GM23248 (cell line): ENCODE data around the gene MESD. TPM values are rescaled to one million over a fixed set of nuclear protein-coding genes. Genes with fewer than 3 reads are reported as not detected.

ENCODE experiments used
- DNase-seq: peaks from one replicate; pipeline ENCODE4 v3.0.0-alpha.2; 2015
- H2AFZ ChIP-seq: fragments of 200-600 bp; sonication (generic); 2 replicates; pipeline ENCODE4 v1.6.1; 2016; ENCODE audit warnings: antibody characterized with exemption
- H3F3A ChIP-seq: fragments of 200-600 bp; sonication (generic); 2 replicates; pipeline ENCODE4 v1.6.1; 2016; ENCODE audit warnings: mild to moderate bottlenecking, antibody characterized with exemption, mixed run types; ENCODE audit not compliant: insufficient read depth
- H3K27ac ChIP-seq: fragments of 200-600 bp; sonication (generic); 2 replicates; pipeline ENCODE4 v1.5.1; 2016; ENCODE audit warnings: mild to moderate bottlenecking
- H3K27me3 ChIP-seq: fragments of 200-600 bp; sonication (generic); replicated peaks from 2 replicates; pipeline ENCODE4 v1.6.1; 2016; ENCODE audit warnings: mild to moderate bottlenecking; ENCODE audit not compliant: insufficient read depth
- H3K36me3 ChIP-seq: fragments of 200-600 bp; sonication (generic); 2 replicates; pipeline ENCODE4 v1.6.1; 2016; ENCODE audit warnings: low read depth, mild to moderate bottlenecking
- H3K4me1 ChIP-seq: fragments of 200-600 bp; sonication (generic); 2 replicates; pipeline ENCODE4 v1.6.1; 2016; ENCODE audit warnings: mild to moderate bottlenecking; ENCODE audit not compliant: insufficient read depth
- H3K4me2 ChIP-seq: fragments of 200-600 bp; sonication (generic); one replicate; pipeline ENCODE4 v1.6.1; 2016; ENCODE audit warnings: mild to moderate bottlenecking; ENCODE audit not compliant: unreplicated experiment
- H3K4me3 ChIP-seq: fragments of 200-600 bp; sonication (generic); 2 replicates; pipeline ENCODE4 v1.5.1; 2016; ENCODE audit warnings: mild to moderate bottlenecking
- H3K79me2 ChIP-seq: fragments of 200-600 bp; sonication (generic); 2 replicates; pipeline ENCODE4 v1.6.1; 2016; ENCODE audit warnings: mild to moderate bottlenecking; ENCODE audit not compliant: insufficient read depth
- H3K9ac ChIP-seq: fragments of 200-600 bp; sonication (generic); 2 replicates; pipeline ENCODE4 v1.6.1; 2016; ENCODE audit warnings: mild to moderate bottlenecking
- H3K9me2 ChIP-seq: fragments of 200-600 bp; sonication (generic); 2 replicates; pipeline ENCODE4 v1.6.1; 2016; ENCODE audit warnings: mixed run types, mild to moderate bottlenecking, moderate library complexity; ENCODE audit not compliant: insufficient read depth
- H3K9me3 ChIP-seq: fragments of 200-600 bp; sonication (generic); one replicate; pipeline ENCODE4 v1.6.1; 2017; ENCODE audit warnings: low read depth
- H4K20me1 ChIP-seq: fragments of 200-600 bp; sonication (generic); 2 replicates; pipeline ENCODE4 v1.6.0; 2016; ENCODE audit not compliant: insufficient read depth
- EZH2 ChIP-seq: fragments of 200-600 bp; sonication (generic); IDR thresholded peaks from 2 replicates; pipeline ENCODE4 v1.6.1; 2018; ENCODE audit warnings: antibody characterized with exemption, mild to moderate bottlenecking; ENCODE audit not compliant: insufficient read depth, poor library complexity, severe bottlenecking
- EZH2phosphoT487 ChIP-seq: fragments of 200-600 bp; sonication (generic); IDR thresholded peaks from 2 replicates; pipeline ENCODE4 v1.6.1; 2018; ENCODE audit warnings: antibody characterized with exemption, moderate library complexity, mild to moderate bottlenecking, low read depth; ENCODE audit not compliant: insufficient read depth
- WGBS, 2 experiments: methylation state at CpG; one replicate each; pipeline ENCODE4 v1.1.6; 2015 to 2017; ENCODE audit warnings: low lambda C conversion rate in 2 of 2, low coverage in 1 of 2; ENCODE audit errors: missing lambda C conversion rate in 2 of 2; 5-methylcytosine and 5-hydroxymethylcytosine counted together
- in situ Hi-C: fragments of 300-500 bp; cut with MboI; formaldehyde crosslinking; loops from 2 replicates; pipeline ENCODE4 v1.15.0; 2020
- polyA plus RNA-seq: library from polyadenylated mRNA; unstranded; fragments of >200 nt; fragmentation: Nextera tagmentation; extraction: Ambion mirVana; gene quantifications from 2 replicates; pipeline ENCODE4 v1.2.1, GENCODE V29; 2016
- total RNA-seq: library from RNA; depleted of rRNA; stranded (reverse); fragments of >200 nt; shearing (Covaris generic); gene quantifications from 2 replicates; pipeline ENCODE4 v1.2.3, GENCODE V29; 2014

The MESD gene
- total and polyA plus RNA-seq, 2 experiments from 2014 or later, result 23.0 to 35.5 TPM

DNA sequence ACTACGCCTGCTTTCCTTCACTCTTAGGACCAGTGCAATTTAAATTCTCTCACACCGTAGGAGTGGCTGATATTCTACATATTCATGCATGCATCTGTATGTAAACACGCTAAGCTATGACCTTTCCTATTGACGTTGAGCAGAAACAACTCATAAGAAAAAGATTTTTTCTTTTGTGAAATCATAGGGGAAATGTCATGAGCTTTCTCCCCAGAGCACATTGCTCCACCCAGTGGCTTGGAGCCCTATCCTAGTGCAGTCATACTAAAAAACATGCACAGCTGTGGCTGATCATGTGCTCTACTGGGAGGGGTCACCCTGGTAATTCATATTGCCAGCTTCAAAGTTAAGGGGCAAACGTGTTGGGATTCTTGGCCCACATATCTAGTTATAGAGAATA, 1.8 kb upstream of the MESD start:
- DNase-seq, result peak; percentile 92
- no peaks in the 10 kb centered on the region for H4K20me1 ChIP-seq
- H3K79me2 ChIP-seq, result peaks cover 31% of the 10 kb centered on the region
- peak overlapping the region; percentile 73; the same call in 1 of the 2 replicates for H3K4me3 ChIP-seq
- no peak for TF ChIP-seq EZH2phosphoT487
- TF ChIP-seq EZH2, result no peak
- H3K27me3 ChIP-seq, result no peaks in the 10 kb centered on the region
- no peaks in the 10 kb centered on the region for H3K36me3 ChIP-seq
- H3K27ac ChIP-seq, result peak overlapping the region; percentile 97
- no peaks in the 10 kb centered on the region for H3K9me2 ChIP-seq
- H2AFZ ChIP-seq, result peak overlapping the region; percentile 87
- peak overlapping the region; percentile 97 for H3K4me2 ChIP-seq
- no peaks in the 10 kb centered on the region for H3K9me3 ChIP-seq
- in situ Hi-C loops, result no loop called here
- H3F3A ChIP-seq, result peaks cover 28% of the 10 kb centered on the region
- WGBS, 2 experiments, result 16 to 18% methylated on average over 5 of the region's 5 CpGs
- peaks cover 38% of the 10 kb centered on the region for H3K4me1 ChIP-seq
- H3K9ac ChIP-seq, result peak overlapping the region; percentile 90

DNA sequence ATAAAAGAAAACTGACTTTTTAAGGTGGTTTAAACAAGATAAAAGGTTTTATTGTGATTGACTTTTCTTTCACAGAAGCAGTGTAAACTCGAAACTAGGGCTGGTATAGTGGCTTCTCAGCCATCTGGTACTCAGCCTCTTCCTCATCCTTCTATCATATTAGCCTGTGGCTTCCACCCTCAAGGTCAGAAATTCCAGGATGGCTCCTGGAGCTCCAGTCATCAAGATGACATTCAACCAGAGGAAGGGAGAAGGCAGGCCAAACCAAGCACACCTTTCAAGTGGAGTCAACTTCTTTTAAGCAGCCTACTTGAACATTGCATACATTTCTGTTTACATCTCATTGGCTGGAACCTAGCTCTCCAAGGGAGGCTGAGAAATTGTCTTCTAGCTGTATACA, 1.3 kb upstream of the MESD start:
- in situ Hi-C loops, result no loop called here

DNA sequence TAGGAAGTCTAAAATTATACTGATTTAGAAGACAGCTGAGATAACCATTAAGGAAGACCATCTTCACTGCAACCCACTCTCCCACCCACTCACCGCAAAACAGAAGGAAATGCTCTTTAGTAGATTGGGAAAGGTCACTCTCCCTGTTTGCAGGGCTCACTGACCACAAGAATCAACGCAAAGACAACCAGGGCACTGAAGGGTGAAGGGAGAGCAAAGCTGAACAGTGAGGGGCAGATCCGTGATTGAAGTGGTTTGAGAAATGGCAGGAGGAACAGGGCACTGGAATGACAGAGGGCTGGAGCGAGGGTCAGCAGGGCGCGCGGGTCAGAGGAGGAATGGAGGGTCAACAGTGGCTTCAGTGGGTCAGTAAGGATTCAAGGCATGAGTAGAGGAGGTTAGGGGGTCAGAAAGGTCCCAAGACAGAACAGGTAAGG, 520 bp downstream of the MESD start:
- no peak for DNase-seq
- 3 to 6% methylated on average over 7 of the region's 7 CpGs for WGBS, 2 experiments
- H3K9me2 ChIP-seq, result no peaks in the 10 kb centered on the region
- H3K36me3 ChIP-seq, result no peaks in the 10 kb centered on the region
- no peak for TF ChIP-seq EZH2phosphoT487
- no peaks in the 10 kb centered on the region for H3K27me3 ChIP-seq
- peaks cover 28% of the 10 kb centered on the region for H3F3A ChIP-seq
- H2AFZ ChIP-seq, result peak overlapping the region; percentile 88
- peaks cover 54% of the 10 kb centered on the region for H3K79me2 ChIP-seq
- H3K9me3 ChIP-seq, result no peaks in the 10 kb centered on the region
- peak overlapping the region; percentile 46 for H3K27ac ChIP-seq
- no peaks in the 10 kb centered on the region for H4K20me1 ChIP-seq
- in situ Hi-C loops, result no loop called here
- peaks cover 38% of the 10 kb centered on the region for H3K4me1 ChIP-seq
- H3K4me3 ChIP-seq, result peak overlapping the region; percentile 92
- peak overlapping the region; percentile 88 for H3K9ac ChIP-seq
- peak overlapping the region; percentile 100 for H3K4me2 ChIP-seq

More for the DNA sequence above, 1.3 kb upstream of the MESD start:
- Histone ChIP-seq H3F3A (peaks cover 28% of the 10 kb centered on the region), H3K4me1 (peaks cover 38% of the 10 kb centered on the region), H3K9ac (peak overlapping the region; percentile 90), H3K27ac (peak overlapping the region; percentile 97), H3K36me3 (no peaks in the 10 kb centered on the region), H2AFZ (peak overlapping the region; percentile 87), H3K9me2 (no peaks in the 10 kb centered on the region), H3K9me3 (no peaks in the 10 kb centered on the region), H3K4me3 (peak overlapping the region; percentile 73), H3K79me2 (peaks cover 36% of the 10 kb centered on the region), H4K20me1 (no peaks in the 10 kb centered on the region), H3K4me2 (peak overlapping the region; percentile 97), H3K27me3 (no peaks in the 10 kb centered on the region)
- 41 to 61% methylated on average over 1 of the region's 1 CpG for WGBS, 2 experiments
- TF ChIP-seq EZH2, result no peak
- TF ChIP-seq EZH2phosphoT487, result no peak
- peak; percentile 47 for DNase-seq

DNA sequence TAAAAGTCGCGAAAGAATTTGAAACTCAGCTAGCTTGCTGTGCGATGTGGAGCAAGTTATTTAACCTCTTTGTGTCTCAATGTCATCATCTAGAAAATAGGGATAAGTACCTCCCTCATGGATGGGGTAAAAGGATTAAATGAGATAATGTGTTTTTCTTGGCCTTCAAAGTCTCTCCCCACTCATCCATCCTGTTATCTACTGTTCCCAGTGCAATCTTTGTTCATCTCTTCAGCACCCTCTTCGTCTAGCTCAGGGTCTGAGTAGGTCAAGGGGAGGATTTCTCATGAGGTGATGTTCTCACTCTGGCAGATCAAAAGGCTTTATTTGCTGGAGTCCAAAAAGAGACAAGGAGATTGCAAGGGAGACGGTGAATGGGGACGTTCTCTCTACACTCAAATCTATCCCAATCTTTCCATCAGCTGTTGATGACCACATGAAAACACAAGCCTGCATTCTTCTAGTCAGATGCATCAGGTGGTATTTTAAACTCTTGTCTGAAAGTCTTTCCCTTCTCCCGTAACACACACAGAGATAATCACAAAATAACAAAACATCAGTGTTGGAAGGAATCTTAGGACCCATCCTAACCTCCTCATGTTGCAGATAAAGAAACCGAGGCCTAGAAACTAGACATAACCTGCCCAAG, 1.3 kb downstream of the MESD start:
- no peak for DNase-seq
- Histone ChIP-seq H3K4me1 (peaks cover 38% of the 10 kb centered on the region), H2AFZ (peak overlapping the region; percentile 88; the same call in 1 of the 2 replicates), H3K9me3 (no peaks in the 10 kb centered on the region), H3K4me3 (peak overlapping the region; percentile 92), H3K27me3 (no peaks in the 10 kb centered on the region), H3K4me2 (peak overlapping the region; percentile 100), H3K36me3 (no peaks in the 10 kb centered on the region), H3K27ac (0 out of 2 replicates have a peak overlapping the region, but pooled peaks have one; percentile 46), H3K9ac (peak overlapping the region; percentile 88), H3F3A (peaks cover 28% of the 10 kb centered on the region), H3K9me2 (no peaks in the 10 kb centered on the region), H3K79me2 (peaks cover 62% of the 10 kb centered on the region), H4K20me1 (no peaks in the 10 kb centered on the region)
- TF ChIP-seq EZH2, result no peak
- no peak for TF ChIP-seq EZH2phosphoT487
- in situ Hi-C loops, result no loop called here
- WGBS, 2 experiments, result 41 to 42% methylated on average over 8 of the region's 8 CpGs
